Neural cell (in vitro differentiated cells): Measurements from ENCODE around the gene VEGFB. TPM values are rescaled to one million over a fixed set of nuclear protein-coding genes. Genes with fewer than 3 reads are reported as not detected.

Source experiments
- H2AFZ ChIP-seq: fragments of 200-600, 300-800 bp; sonication (generic), shearing (Covaris generic); 2 replicates; pipeline ENCODE4 v1.6.0; 2014; ENCODE audit warnings: low read depth, mild to moderate bottlenecking, antibody characterized with exemption, low read length, moderate library complexity
- H3F3A ChIP-seq: fragments of 200-600 bp; shearing (Covaris generic); 2 replicates; pipeline ENCODE4 v1.6.1; 2016; ENCODE audit warnings: mild to moderate bottlenecking, moderate library complexity, mixed read lengths, antibody characterized with exemption, low read length; ENCODE audit not compliant: insufficient read depth, poor library complexity, severe bottlenecking
- H3K27ac ChIP-seq: fragments of 200-600, 300-800 bp; sonication (generic), shearing (Covaris generic); 2 replicates; pipeline ENCODE4 v1.5.1; 2014; ENCODE audit warnings: mild to moderate bottlenecking, low read length, moderate library complexity
- H3K27me3 ChIP-seq: fragments of 300-800, 200-600 bp; sonication (generic), shearing (Covaris generic); 2 replicates; pipeline ENCODE4 v1.6.0; 2014; ENCODE audit warnings: mild to moderate bottlenecking, low read depth, low read length, moderate library complexity; ENCODE audit not compliant: insufficient read depth
- H3K36me3 ChIP-seq: fragments of 300-800, 200-600 bp; sonication (generic), shearing (Covaris generic); 2 replicates; pipeline ENCODE4 v1.5.1; 2014; ENCODE audit warnings: mild to moderate bottlenecking, antibody characterized with exemption, low read length, moderate library complexity; ENCODE audit not compliant: insufficient read depth
- H3K4me2 ChIP-seq: fragments of 300-800, 200-600 bp; sonication (generic), shearing (Covaris generic); 2 replicates; pipeline ENCODE4 v1.6.0; 2014; ENCODE audit warnings: mild to moderate bottlenecking, low read length
- H3K4me3 ChIP-seq: fragments of 300-800, 200-600 bp; sonication (generic), shearing (Covaris generic); 2 replicates; pipeline ENCODE4 v1.5.1; 2014; ENCODE audit warnings: mild to moderate bottlenecking, low read length, moderate library complexity
- H3K79me2 ChIP-seq: fragments of 200-600 bp; shearing (Covaris generic); replicated peaks from 2 replicates; pipeline ENCODE4 v1.6.0; 2014; ENCODE audit warnings: mild to moderate bottlenecking, low read length, moderate library complexity; ENCODE audit not compliant: insufficient read depth
- H3K9ac ChIP-seq: fragments of 300-800, 200-600 bp; sonication (generic), shearing (Covaris generic); 2 replicates; pipeline ENCODE4 v1.6.1; 2016; ENCODE audit warnings: mild to moderate bottlenecking, low read length, mixed read lengths
- H3K9me2 ChIP-seq: fragments of 200-600 bp; shearing (Covaris generic); 2 replicates; pipeline ENCODE4 v1.6.1; 2016; ENCODE audit warnings: mild to moderate bottlenecking, low read length, mixed read lengths; ENCODE audit not compliant: insufficient read depth
- H3K9me3 ChIP-seq: fragments of 200-600, 300-800 bp; sonication (generic), shearing (Covaris generic); 2 replicates; pipeline ENCODE4 v1.6.1; 2016; ENCODE audit warnings: mild to moderate bottlenecking, mixed run types, low read length, moderate library complexity, mixed read lengths
- H4K20me1 ChIP-seq: fragments of 200-600 bp; shearing (Covaris generic); 2 replicates; pipeline ENCODE4 v1.6.1; 2016; ENCODE audit warnings: mild to moderate bottlenecking, mixed run types; ENCODE audit not compliant: insufficient read depth
- CTCF ChIP-seq: fragments of 450-650 bp; IDR thresholded peaks from 2 replicates; pipeline ENCODE4 v1.5.1; 2014; ENCODE audit warnings: antibody characterized with exemption, mild to moderate bottlenecking, moderate library complexity; ENCODE audit not compliant: poor library complexity, severe bottlenecking
- EP300 ChIP-seq: fragments of 450-650 bp; conservative IDR thresholded peaks from 2 replicates; pipeline ENCODE4 v1.6.1; 2014; ENCODE audit warnings: antibody characterized with exemption, mild to moderate bottlenecking, moderate library complexity; ENCODE audit not compliant: poor library complexity, severe bottlenecking
- EZH2 ChIP-seq: fragments of 200-600, 300-800 bp; shearing (Covaris generic), sonication (generic); IDR thresholded peaks from 2 replicates; pipeline ENCODE4 v1.6.1; 2014; ENCODE audit warnings: antibody characterized with exemption, low read length, borderline replicate concordance, mild to moderate bottlenecking; ENCODE audit not compliant: insufficient read depth, poor library complexity, severe bottlenecking
- MXI1 ChIP-seq: fragments of 450-650 bp; conservative IDR thresholded peaks from 2 replicates; pipeline ENCODE4 v1.6.1; 2014; ENCODE audit warnings: antibody characterized with exemption, mild to moderate bottlenecking; ENCODE audit not compliant: poor library complexity, severe bottlenecking
- POLR2AphosphoS5 ChIP-seq: IDR thresholded peaks from 2 replicates; pipeline ENCODE4 v1.6.1; 2012
- RAD21 ChIP-seq: fragments of 450-650 bp; conservative IDR thresholded peaks from 2 replicates; pipeline ENCODE4 v1.6.1; 2014; ENCODE audit warnings: antibody characterized with exemption, mild to moderate bottlenecking, moderate library complexity
- REST ChIP-seq: IDR thresholded peaks from 2 replicates; pipeline ENCODE4 v1.6.1; 2012; ENCODE audit warnings: borderline replicate concordance
- SMC3 ChIP-seq: fragments of 450-650 bp; conservative IDR thresholded peaks from 2 replicates; pipeline ENCODE4 v1.6.1; 2014; ENCODE audit warnings: antibody characterized with exemption, mild to moderate bottlenecking, moderate library complexity; ENCODE audit not compliant: poor library complexity
- TAF1 ChIP-seq: IDR thresholded peaks from 2 replicates; pipeline ENCODE4 v1.6.1; 2012; ENCODE audit warnings: low read depth
- polyA plus RNA-seq: library from polyadenylated mRNA; depleted of rRNA; stranded (reverse); fragments of >200 nt; gene quantifications from 2 replicates; pipeline ENCODE4 v1.2.3, GENCODE V29; 2014

VEGFB gene
- polyA plus RNA-seq, 1 donor from 2014 or later, result 4.8 TPM

GRCh38 chr11:64265176-64266160 lies 31.1 kb downstream of the VEGFB start:
- no peaks in the 10 kb centered on the region for H3K9me2 ChIP-seq
- no peak overlapping the region for H3K4me3 ChIP-seq
- no peak overlapping the region for H3K4me2 ChIP-seq
- TF ChIP-seq EP300 (no peak), TAF1 (no peak), RAD21 (no peak), REST (no peak), SMC3 (no peak), MXI1 (no peak), POLR2AphosphoS5 (no peak), EZH2 (no peak), CTCF (no peak)
- H4K20me1 ChIP-seq, result no peaks in the 10 kb centered on the region
- no peak overlapping the region for H3K9ac ChIP-seq
- no peaks in the 10 kb centered on the region for H3K36me3 ChIP-seq
- H3K27ac ChIP-seq, result no peak overlapping the region
- peaks cover 4% of the 10 kb centered on the region for H3F3A ChIP-seq
- H3K9me3 ChIP-seq, result no peaks in the 10 kb centered on the region
- no peaks in the 10 kb centered on the region for H3K27me3 ChIP-seq
- H3K79me2 ChIP-seq, result no peaks in the 10 kb centered on the region
- H2AFZ ChIP-seq, result no peak overlapping the region

GRCh38 chr11:64266339-64266738 lies 32.0 kb downstream of the VEGFB start:
- Histone ChIP-seq H3K79me2 (no peaks in the 10 kb centered on the region), H3K4me2 (no peak overlapping the region), H3K27ac (no peak overlapping the region), H3K9ac (no peak overlapping the region), H2AFZ (no peak overlapping the region), H3K27me3 (no peaks in the 10 kb centered on the region), H3F3A (peaks cover 6% of the 10 kb centered on the region), H4K20me1 (no peaks in the 10 kb centered on the region), H3K36me3 (no peaks in the 10 kb centered on the region), H3K4me3 (no peak overlapping the region), H3K9me2 (no peaks in the 10 kb centered on the region), H3K9me3 (no peaks in the 10 kb centered on the region)
- no peak for TF ChIP-seq TAF1
- no peak for TF ChIP-seq EZH2
- TF ChIP-seq REST, result no peak
- no peak for TF ChIP-seq EP300
- TF ChIP-seq RAD21, result no peak
- no peak for TF ChIP-seq POLR2AphosphoS5
- no peak for TF ChIP-seq SMC3
- TF ChIP-seq CTCF, result no peak
- TF ChIP-seq MXI1, result no peak
